M059J (cell line): ENCODE measurements around the gene MYOCD. TPM values are rescaled to one million over a fixed set of nuclear protein-coding genes. Genes with fewer than 3 reads are reported as not detected.
A peak's percentile ranks its signal among the peaks of the same experiment; 100 is the strongest.

Experiments used
- DNase-seq: peaks from one replicate; pipeline ENCODE4 v3.0.0-alpha.2; 2012; ENCODE audit warnings: low read depth
- total RNA-seq: library from RNA; depleted of rRNA; stranded (reverse); fragments of >200 nt; shearing (Covaris generic); gene quantifications from 2 replicates; pipeline ENCODE4 v1.2.3, GENCODE V29; 2014

MYOCD gene
- total RNA-seq, 1 experiment from 2014 or later, result 1.8 TPM

DNA sequence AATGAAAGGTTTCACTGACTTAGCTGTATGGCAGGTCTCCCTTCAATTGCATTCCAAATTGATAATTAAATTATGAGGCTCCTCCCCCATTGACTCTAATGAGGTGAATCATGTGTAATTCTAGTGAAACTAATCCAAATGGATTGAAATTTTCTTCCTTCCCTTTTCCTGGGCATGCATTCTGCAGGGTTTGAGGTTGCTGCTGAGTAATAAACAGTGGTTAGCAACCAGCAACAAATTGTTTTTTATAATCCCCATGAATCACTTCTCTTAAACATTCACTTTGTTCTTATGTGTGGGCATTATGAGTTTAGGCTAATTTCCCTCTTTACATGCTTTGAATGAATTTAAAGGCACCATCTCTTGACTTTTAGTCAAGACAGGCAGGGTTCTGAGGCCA lies 43.4 kb downstream of the MYOCD start:
- DNase-seq, result peak; percentile 83

DNA sequence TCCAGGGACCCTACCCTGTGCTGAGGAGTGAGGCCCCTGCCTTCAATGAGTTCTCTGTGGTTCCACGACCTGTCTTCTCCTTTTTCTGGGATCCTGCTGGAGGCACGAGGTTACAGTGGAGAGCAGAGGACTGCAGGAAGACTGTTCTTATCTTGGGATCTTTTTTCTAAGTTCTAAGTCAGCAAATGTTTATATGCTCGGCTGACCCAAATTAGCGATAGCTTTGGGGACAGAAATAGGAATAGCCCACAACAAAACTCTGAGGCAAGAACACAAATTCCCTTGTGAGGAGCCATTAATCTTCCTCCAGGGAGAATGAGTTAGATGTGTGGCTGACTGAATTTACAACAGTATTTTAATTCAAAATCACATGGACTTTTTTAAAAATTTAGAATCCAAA lies 46.7 kb downstream of the MYOCD start:
- peak; percentile 80 for DNase-seq

DNA sequence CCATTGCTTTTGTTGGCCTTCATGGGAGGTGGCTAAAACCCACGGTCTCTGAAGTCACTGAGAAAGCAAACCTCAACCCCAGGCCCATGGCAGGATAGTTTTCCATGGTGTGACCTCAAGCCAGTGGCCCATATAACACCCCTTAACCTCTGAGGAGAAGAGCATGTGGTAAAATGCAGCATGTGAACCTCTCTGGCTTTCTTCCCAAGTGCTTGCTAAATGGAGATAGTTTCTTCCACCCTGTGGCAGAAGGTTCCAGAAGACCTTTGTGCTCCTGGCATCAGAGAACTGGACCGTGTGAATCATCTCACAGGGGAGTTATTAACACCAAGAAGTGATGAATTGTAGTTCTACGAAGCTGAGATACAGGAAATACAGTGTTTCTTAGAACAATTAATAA lies 47.3 kb downstream of the MYOCD start:
- peak; percentile 52 for DNase-seq

DNA sequence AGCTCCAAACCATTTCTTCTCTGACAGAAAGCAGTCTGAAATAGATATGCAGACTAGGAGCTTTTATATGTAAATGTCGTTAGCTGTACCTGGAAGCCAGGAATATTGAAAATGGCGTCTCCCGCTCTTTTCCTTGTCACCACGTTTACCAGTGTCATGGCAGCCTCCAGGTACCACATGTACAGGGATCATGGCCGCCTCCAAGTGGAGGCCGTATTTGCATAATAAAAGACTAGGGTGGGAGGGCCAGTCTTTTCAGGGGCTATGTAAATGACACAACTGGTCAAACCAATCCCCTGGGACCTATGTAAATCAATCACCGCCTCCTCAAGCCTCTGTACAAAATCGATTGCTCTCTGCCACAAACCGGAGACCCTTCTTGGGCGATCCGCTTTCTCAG lies 54.3 kb downstream of the MYOCD start:
- no peak for DNase-seq

DNA sequence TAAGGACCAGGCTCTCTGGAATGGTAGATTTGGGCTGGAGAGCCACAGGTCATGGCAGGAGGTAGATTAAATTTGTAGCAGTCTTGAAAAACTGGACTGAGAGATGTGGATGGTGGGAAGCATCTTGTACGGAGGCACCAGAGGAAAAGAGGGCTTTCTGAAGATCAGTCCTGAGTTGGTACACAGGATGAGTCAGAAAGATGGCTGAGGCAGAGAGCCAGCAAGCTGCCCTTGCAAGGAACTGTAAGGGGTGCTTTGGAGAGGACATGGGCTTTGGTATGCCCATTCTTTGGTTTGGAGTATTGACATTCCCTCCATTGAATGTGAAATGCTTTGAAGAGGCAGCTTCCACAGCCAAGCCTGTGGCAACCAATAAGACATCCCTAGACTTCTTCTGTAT lies 55.9 kb downstream of the MYOCD start:
- no peak for DNase-seq

DNA sequence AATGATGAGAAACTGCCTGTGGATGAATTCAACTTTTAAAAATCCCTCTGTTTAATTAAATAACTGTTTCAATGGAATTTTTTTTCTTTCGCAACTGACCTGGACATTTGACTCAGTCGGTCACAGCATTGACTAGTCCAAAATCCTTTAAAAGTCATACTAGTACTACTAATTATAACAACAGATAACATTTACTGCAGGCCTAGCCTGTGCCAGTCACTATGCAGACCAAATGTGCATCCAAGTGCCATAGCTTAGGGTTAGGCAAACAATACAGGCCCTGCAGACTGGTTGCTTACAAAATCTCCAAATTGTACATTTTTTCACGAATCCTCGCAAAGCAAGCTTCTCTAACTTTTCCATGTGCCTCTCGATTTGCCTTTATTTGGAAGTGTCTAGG lies 56.6 kb downstream of the MYOCD start:
- no peak for DNase-seq

DNA sequence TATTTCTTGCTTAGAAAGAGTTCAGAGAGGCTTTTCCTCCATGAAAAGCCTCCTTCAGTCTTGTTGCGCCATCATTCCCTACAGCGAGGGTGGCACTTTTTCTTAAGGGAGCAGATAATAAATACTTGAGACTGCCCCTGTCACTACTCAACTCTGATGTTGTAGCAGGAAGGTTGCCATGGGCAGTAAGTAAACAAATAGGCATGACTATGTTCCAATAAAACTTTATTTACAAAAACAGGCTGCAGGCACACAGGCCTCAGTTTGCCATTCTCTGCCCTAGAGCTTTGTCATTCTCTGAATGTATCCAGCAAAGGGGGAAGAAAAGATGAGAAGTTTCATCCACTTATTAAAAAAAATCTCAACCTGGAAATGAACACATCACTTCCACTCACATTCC lies 60.4 kb downstream of the MYOCD start:
- DNase-seq, result peak; percentile 53

DNA sequence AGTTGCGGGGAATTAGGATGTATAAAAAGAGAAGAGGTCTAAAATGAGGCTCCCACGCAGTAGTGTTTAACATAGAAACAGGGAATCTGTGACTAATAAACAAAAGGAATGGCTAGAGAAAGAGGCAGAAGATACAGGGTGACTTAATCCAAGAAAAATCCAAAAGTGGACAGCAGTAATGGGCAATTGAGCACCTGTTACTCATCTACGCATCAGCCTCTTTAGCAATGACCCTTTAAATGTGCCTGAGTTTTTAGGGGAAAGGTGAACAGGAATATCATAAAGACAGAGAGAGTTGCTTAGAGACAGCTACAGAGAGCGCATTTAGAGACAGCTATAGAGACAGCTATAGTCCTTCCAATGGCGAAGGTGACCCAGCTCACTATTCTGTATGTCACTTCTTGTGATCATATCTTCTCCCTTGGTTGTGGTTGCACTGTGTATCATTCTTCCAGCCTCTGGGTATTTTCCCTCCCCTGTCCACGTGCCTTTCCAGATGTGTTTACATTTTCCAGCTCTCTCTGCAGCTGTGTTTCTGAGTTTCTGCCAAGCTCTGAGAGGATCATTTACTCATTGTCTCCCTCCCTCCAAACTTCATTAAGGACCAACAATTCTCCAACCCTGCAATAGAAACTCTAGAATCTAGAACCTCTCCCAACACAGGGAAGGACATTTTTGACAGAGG lies 61.5 kb downstream of the MYOCD start:
- DNase-seq, result peak; percentile 80

DNA sequence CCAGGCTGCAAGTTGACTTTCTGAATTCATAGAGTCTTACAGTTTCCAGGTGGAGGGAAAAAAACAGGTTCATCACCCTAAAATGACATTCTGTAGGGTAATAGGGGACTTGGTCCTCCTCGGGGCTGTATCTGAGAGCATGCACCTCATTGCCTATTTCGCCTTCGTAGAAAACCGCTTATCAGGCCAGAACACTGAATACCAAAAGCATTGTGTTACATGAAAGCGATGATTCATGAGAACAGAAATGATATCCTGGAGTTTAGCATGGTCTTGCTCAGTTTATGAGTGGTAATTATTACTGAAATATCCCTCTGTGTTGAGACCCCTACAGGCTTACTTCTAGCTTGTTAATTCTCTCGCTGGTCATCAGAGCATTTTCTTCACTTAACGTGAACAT lies 62.2 kb downstream of the MYOCD start:
- DNase-seq, result peak; percentile 62

DNA sequence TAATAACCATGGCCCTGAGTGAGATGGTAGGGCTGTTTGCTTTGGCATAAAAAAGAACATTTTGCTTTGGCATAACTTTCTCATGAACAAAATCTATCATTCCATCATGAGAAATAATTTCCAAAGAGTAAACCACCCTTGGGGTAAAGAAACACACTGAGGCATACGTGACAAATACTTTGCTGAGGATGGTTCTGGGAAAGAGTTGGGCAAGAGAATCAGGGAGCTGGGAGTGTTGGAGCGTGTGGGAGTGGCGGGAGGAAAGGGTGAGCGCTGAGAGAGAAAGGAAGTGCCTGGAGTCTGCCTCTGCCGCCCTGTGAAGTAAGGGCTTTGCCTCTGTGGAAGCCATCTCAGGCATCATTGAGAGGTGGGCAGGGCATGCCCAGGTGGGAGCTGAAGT lies 63.4 kb downstream of the MYOCD start:
- no peak for DNase-seq

DNA sequence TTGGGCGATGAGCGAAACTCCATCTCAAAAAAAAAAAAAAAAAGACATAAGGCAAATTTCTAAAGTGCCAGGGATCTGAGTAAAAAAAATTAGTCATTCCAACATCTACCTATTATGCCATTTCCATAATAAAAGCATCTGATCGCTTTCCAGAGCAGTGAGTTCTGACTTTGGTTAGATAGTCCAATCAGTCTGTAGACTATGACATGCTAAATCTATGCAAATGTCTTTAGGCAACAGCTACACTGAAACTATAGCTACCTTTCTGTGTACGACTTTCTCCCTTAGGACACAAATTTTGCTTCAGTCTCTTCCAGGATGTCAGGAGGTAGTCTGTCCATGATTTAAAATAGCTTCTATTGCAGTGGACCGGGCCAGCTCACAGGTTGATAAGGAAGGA lies 64.7 kb downstream of the MYOCD start:
- DNase-seq, result peak; percentile 54

DNA sequence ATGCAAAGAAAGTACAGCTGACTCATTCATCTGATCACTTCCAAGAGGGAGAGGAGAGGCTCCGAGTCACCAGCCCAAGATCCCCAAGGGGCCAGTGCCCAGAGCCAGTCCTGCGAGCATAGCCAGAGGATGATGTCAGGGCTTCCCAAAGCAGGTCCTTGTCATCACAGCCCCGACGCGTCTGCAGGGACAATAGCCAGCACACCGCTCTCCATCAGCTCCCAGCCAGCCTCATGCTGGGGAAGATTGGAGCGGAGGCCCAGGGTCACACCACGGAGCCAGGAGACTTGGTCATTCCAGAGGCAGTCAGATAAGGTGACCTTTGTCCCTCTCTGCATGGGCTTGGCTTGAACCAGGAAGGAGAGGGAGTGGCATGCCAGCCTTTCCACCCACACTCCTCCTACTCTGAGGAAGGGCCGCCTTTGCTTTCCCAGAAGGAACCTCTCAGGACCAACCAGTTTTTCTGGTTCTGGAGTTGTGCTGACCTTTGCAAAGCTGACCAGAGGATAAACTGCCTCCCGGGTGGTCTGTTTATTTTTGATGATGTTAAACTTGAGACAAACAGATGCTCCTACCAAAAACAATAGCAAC lies 65.3 kb downstream of the MYOCD start:
- DNase-seq, result peak; percentile 91

DNA sequence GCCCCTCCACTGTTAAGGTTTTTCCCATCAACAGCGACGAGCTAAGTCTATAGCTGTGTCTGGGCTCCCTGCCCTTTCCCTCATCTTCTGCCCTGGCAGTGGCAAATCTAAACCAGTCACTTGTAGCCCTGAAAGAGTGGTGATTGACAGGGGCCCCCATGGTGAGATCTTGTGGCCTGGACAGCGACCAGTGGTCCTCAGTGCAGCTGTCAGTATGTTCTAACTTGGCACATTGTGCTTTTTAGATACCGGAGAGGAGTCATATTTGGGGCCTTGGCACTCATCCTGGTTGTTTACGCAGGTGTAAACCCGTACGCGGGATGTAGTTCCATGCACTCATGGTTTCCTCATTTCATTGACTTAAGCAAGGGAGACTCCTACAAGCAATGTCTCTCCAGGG lies 66.1 kb downstream of the MYOCD start:
- DNase-seq, result no peak

DNA sequence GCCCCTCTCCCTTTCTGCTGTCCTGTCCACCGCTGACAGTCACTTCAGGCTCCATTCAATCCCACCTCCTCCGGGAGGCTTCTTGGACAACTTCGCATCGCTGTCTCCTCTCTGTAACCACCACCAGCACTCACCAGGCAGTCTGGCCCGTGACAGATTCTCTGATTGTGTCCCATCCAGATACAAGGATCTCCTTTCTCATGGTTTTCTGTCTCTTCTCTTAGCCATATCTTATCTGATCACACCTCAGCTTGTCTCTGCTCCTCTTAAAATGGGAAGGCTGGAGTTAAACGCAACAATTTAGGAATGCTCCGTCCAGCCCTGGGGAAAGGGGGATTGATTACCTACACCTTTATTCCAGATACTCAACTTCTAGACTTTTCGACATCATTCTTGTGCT lies 66.7 kb downstream of the MYOCD start:
- no peak for DNase-seq

DNA sequence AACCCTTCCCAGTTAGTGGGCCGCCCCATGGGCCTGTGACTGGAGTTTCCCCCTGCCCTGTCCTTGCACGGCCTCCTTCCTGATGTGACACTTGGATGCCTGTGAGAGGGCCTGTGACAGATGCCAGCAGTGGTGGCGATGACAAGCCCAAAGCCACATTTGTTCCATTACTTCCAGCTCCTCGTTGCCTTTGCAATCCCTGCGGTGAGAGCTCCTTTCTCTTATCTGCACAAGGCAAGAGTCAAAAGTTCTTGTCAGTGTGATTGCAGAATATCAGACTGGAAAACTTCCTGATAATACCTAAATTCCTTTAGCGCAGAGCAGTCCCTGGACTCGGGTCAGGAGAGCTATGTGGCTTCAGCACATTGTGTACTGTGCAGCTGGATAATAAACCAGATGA lies 69.2 kb downstream of the MYOCD start:
- no peak for DNase-seq

DNA sequence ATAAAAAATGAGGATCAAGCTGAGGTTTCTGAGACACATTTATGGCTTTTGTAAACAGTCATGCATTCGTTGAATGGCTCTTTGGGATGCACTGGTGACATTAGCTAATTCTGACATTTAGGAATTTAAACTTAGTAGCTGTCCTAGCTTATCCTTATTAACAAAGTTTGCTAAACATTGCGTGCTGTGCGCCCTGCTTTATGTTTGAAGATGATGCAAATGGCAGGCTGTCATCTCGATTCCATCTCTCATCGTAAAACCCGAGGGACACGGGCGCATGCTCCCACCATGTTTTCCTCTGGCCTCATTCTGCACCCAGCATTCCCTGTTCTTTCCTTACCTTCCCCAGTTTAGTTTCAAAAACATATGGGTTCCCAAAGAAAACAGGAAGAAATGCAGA lies 69.8 kb downstream of the MYOCD start:
- DNase-seq, result no peak

DNA sequence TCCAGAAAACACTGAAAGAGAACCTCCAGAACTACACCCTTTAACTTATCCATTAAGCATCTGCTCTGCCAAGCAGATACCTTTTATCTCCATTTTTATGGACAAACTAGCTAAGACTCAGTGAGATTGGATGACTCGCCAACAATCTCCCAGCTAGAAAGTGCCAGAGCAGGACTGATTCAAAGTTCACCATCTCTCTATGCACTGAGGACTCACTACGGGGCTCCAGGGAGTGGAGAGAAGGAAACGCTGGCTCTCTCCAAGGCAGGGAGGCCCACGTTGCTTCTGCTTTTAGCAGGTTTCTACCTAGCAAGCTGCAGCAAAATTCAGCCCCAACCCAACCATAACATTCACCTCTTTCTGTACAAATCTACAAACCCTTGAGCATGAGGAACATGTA lies 70.8 kb downstream of the MYOCD start:
- peak; percentile 25 for DNase-seq

DNA sequence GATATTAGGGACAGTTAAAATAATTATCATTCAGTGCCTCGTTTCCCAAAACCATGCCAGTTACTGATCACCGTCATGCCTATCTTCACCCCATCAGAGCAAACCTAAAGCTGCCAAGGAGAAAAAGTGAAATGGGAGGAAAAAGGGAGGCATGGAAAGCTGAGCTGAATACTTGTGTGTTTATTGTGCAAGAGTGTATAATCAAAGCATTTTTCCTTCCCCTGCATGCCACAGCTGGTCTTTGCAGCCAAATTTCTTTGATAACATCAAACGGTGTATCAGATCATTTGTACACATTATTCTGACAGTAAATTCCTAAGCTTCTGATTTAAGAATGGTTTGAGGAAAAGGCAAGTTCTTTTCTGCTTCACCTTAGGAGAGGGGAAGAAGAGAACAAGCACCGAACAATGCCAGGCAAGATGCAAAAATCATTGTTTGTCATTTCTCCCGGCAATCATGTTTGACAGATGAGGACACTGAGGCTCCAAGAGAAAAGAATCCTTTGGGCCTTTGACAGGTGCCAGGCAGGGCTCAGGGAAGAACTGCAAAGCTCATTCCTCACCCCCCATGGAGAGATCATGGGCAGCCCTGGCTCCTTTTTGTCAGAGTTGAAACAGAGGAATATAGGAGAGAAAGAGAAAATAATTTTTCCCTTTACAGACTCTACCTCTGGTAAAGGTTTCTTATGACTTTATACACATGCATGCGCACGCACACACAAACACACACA lies 72.2 kb downstream of the MYOCD start:
- DNase-seq, result peak; percentile 21

DNA sequence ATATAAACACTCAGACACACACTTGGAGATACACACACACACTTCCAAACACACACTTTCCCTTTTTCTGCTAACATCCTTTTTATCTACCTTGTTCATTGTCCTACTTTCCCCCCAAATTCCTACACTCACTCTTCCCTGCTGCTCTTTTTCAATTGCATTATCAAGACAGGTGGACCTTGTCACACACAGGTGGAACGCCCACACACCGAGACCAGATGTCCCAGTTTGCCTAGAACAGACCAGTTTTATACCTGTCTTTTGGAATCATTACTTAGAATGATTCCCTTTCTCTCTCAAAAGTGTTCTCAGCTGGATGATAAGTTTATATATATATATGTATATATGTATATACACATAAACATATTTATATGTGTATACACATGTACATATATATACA lies 72.9 kb downstream of the MYOCD start:
- no peak for DNase-seq

DNA sequence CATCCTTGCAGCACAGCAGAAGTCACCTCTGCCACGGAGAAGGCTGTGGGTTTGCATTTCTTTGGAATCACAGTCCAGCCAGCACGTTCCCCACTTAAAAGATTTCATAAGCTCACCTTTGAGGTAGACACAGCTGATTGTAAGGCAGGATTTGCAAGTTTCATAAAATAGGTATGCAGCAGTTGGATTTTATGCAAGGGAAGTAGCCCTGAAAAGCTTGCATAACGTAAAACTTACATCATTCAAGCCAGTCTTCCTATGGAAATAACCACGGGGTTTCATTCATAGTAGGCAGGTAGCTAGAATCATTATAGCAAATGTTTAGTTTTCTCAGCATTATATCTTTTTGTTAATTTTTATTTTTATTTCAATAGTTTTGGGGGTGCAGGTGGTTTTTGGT lies 73.8 kb downstream of the MYOCD start:
- no peak for DNase-seq

DNA sequence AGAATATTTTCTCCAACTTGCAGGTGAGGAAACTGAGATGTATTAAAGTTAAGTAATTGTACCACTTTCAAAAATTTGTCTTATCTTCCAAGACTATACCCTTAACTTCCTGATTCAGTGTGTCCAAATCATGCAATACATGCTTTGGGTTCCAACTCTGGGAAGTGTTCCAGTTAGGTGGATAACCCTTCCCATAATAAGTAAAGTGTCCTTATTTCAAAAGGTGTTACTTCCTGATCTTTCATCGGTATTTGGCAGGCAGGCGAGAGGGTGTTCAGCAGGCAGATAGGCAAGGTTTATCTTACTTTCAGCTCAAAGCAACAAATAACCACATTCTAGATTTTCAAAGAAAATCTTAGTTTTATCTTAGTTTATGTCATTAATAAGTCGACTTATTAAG lies 77.4 kb downstream of the MYOCD start:
- no peak for DNase-seq

DNA sequence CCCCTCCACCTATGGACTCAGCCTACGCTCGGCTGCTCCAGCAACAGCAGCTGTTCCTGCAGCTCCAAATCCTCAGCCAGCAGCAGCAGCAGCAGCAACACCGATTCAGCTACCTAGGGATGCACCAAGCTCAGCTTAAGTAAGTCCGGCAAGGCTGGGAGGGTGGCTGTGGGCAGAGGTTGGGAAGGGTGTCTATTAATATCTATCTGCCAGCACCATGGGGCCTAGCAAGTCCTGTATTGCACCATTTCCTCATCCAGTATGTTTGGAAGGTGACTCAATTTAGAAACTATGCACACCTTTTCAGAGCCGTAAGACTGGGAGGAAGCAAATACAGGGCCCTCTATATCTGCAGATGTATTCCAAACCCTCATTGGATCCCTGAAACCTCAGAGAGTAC lies 78.6 kb downstream of the MYOCD start:
- DNase-seq, result peak; percentile 33

DNA sequence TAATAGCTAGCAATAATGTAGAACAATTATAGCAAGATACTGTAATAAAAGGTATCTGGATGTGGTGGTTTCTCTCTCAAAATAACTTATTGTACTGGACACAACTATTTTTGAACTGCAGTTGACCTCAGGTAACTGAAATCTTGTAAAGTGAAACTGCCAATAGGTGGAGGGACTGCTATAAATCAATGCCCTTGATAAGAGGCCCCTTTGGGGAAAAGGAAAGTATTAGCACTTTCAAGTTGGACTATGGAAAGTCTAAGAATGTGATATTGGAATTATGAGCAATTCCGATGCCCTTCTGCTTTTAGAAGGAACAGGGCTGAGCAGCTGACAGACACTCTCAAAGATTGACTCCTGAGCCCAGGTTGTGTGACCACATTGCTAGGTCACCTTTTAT lies 79.1 kb downstream of the MYOCD start:
- no peak for DNase-seq
